Measurements from ENCODE around the gene ADAMTS8.
A peak's percentile ranks its signal among the peaks of the same experiment; 100 is the strongest.

Gene ADAMTS8

DNA sequence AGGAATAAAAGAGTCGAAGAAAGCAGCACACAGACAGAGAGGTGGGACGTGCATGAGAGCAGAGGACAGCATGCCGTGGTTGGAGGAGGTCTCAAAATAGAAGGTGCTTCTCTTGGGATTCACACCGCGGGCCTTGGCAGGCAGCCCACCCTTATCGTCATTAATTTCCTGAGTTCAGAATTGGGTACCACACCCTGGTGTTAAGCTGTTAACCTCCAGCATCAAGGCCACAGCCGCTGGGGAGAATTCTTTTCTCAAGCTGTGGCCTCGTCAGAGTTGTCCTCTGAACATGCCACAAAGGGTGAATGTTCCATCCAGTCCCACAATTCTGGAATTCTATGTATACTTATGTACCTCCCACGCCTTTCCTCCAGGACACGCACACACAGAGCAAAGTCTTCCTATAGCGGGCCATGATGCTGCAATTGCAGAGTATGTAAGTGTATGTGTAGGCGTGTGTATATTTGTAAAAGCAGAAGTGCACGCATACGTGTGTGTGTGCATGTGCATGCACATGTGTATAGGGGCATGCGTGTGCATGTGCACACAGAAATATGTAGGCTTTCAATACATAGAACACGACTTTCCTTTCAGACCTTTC, 39.0 kb downstream of the ADAMTS8 start:
- DNase-seq: peak in 1 of 5 experiments; percentile 80

GRCh38 chr11:130388607-130389205, 39.7 kb downstream of the ADAMTS8 start:
- peak in 2 of 5 experiments; percentile 51 to 54 for DNase-seq

- DNase-seq: no peak
Observed at GRCh38 chr11:130386056-130386455, 42.4 kb downstream of the ADAMTS8 start.

DNA sequence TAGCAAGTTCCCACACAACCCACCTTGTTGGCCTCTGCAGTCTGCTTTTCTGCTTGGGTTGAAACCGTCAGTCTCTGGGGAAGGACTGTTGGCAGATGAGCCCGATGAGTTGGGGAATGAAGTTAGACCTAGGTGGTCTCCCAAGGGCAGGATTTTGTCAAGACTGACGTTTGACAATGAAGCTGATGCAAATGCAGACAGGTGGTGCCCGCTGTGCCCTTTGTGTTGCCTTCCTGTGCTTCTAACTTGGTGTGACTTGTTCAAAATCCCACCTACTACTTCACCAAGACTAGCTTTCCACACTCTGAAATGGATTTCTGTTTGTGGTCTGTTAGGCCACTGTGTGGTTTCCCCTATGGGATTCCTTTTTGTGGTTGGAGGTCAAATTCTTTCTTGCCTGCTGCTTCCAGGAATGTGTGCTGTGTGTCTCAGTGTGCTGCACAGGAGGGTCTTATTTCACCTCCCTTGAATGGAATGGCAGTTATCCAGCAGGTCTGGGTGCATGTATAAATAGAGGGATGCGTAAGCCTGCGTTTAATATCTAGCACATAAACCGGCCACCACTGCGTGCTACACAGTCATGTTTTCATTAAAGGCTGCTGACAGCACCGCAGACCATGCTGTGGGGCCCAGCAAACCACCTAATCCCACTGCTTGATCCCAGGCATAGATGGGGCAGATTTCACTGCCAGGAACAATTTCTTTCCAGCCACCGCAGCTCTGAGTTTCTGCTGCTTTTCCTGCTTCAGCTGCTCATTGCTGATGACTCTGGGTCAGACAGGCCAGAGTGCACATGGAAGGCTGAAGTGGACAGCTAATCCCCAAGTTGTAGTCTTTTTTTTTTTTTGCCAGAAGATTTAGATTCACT, 44.8 kb downstream of the ADAMTS8 start:
- no peak for DNase-seq

- no peak for DNase-seq
Observed at GRCh38 chr11:130381317-130381716, 47.1 kb downstream of the ADAMTS8 start.

- DNase-seq: no peak
Observed at GRCh38 chr11:130380778-130381177, 47.6 kb downstream of the ADAMTS8 start.

GRCh38 chr11:130379276-130379675, 49.1 kb downstream of the ADAMTS8 start:
- no peak for DNase-seq

- peak in 2 of 5 experiments; percentile 6 to 16 for DNase-seq
Observed at GRCh38 chr11:130370845-130371590, 57.4 kb downstream of the ADAMTS8 start.

DNA sequence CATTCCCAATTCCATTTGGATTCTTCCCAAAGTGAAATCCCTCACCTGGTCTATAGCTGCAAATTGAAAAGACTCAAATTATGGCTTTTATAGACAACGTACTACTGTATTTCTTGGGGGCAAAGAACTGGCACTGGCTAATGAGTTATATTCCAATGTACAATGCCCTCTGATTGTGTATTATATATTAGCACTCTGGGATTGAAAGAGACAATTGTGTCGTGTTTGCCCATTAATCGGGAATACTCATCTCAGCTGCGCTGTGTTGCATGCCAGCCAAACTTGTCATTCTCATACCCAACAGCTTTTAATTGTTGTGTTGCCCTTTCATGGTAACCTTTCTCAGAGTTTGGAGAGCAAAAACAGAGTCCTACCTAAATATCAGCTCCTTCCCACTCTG, 58.7 kb downstream of the ADAMTS8 start:
- no peak for DNase-seq

DNA sequence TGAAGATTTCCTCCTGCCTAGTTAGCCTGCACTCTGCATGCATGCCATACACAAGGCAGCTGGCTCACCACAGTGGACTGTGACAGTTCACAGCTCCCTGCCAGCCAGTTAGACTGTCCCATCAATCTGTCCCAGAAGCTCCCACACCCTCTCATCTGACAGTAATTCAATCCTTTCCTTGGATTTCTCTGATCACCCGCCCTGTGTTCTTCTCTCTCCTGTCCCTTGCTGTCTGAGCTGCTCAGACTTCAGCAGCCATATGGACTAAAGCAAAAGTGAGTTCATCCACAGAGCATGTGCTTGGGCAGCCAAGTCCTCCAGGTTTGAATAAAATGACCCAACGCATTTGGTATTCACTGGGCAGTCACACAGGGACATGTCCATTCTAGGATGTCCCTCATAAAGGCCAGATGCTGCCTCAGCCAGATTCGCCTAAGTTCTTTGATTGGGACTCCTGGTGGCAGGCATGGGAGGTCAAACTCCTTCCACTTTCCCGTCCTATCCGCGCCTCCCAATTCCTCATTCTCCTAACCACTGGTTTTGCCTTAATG, 59.2 kb downstream of the ADAMTS8 start:
- no peak for DNase-seq

DNA sequence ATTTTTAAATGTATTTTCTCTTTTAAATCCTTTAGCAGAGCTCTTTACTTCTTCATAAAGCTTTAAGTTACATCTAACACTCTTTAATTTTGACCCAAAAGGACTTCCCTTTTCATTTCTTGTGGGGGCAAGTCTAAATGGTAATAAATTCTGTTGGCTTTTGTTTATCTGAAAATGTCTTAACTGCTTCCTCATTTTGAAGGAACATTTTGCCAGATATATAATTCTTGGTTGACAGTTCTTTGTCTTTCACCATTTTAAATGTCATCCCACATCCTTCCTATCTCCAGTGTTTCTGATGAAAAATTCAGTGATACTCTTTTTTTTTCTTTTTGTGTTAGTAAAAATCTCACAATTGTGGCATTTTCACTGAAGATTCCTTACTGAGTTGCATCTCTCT, 69.0 kb downstream of the ADAMTS8 start:
- no peak for DNase-seq

DNA sequence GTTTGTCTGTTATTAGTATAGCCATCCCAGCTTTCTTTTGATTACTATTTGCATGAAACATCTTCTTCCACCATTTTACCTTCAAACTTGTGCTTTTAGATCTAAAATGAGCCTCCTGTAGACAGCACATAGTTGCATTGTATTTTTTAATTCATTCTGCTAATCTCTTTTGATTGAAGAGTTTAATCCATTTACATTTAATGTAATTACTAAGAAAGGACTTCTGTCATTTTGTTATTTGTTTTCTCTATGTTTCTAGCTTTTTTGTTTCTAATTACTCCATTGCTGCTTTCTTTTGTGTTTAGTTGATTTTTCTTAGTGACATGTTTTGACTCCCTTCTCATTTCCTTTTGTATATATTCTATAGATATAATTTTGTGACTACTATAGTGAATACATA, 70.0 kb downstream of the ADAMTS8 start:
- no peak for DNase-seq

Data from T-helper 2 cell (primary cell).